Liver (tissue), 9 donors: ENCODE results near the gene SLC22A15. TPM values are rescaled to one million over a fixed set of nuclear protein-coding genes. Genes with fewer than 3 reads are reported as not detected.
"Not testable (repeated sequence)": the region's sequence is repeated elsewhere in the genome, so short reads cannot be mapped to it uniquely, and the experiment has no call there.

Experiments
- DNase-seq: peaks from one replicate; pipeline ENCODE4 v3.0.0-alpha.2; 2017; ENCODE audit warnings: low spot score
- H3K27ac ChIP-seq, 2 donors: one replicate each; pipeline ENCODE4 v1.7.0; 2013; ENCODE audit warnings: inconsistent platforms in 2 of 2, low read length in 2 of 2, control low read depth in 1 of 2, low read depth in 1 of 2, mild to moderate bottlenecking in 1 of 2
- H3K27me3 ChIP-seq, 4 donors: one replicate each; pipeline versions ENCODE4 v1.6.1 to v1.7.0; 2013; ENCODE audit warnings: low read length in 3 of 4, inconsistent platforms in 1 of 4, mild to moderate bottlenecking in 1 of 4, moderate library complexity in 1 of 4; ENCODE audit not compliant: control insufficient read depth in 4 of 4, insufficient read depth in 4 of 4
- H3K36me3 ChIP-seq, 4 donors: one replicate each; pipeline versions ENCODE4 v1.6.1 to v1.7.0; 2013; ENCODE audit warnings: low read length in 3 of 4, mild to moderate bottlenecking in 3 of 4, low read depth in 1 of 4, moderate library complexity in 1 of 4; ENCODE audit not compliant: control insufficient read depth in 4 of 4, insufficient read depth in 3 of 4
- H3K4me1 ChIP-seq, 4 donors: one replicate each; pipeline versions ENCODE4 v1.6.1 to v1.7.0; 2013; ENCODE audit warnings: low read length in 3 of 4, mild to moderate bottlenecking in 3 of 4, moderate library complexity in 1 of 4; ENCODE audit not compliant: control insufficient read depth in 4 of 4, insufficient read depth in 4 of 4
- H3K4me3 ChIP-seq, 3 donors: one replicate each; pipeline versions ENCODE4 v1.6.1 to v1.7.0; 2013; ENCODE audit warnings: low read length in 3 of 3, control low read depth in 1 of 3, low read depth in 1 of 3, mild to moderate bottlenecking in 1 of 3
- H3K9ac ChIP-seq, 2 donors: one replicate each; pipeline ENCODE4 v1.7.0; 2013; ENCODE audit warnings: low read length in 2 of 2, mild to moderate bottlenecking in 2 of 2, moderate library complexity in 2 of 2, control low read depth in 1 of 2, low read depth in 1 of 2
- H3K9me3 ChIP-seq, 4 donors: one replicate each; pipeline versions ENCODE4 v1.6.1 to v1.7.0; 2013; ENCODE audit warnings: low read length in 3 of 4; ENCODE audit not compliant: control insufficient read depth in 4 of 4
- ATF3 ChIP-seq: IDR thresholded peaks from 2 replicates; pipeline ENCODE4 v1.6.1; 2016; ENCODE audit warnings: antibody characterized with exemption
- EGR1 ChIP-seq, 2 donors: IDR thresholded peaks; 2 replicates each; pipeline ENCODE4 v1.6.1; 2016 to 2018; ENCODE audit warnings: antibody characterized with exemption in 2 of 2, low read depth in 2 of 2
- FOXA1 ChIP-seq: IDR thresholded peaks from 2 replicates; pipeline ENCODE4 v1.6.1; 2016; ENCODE audit warnings: antibody characterized with exemption
- FOXA2 ChIP-seq: IDR thresholded peaks from 2 replicates; pipeline ENCODE4 v1.6.1; 2016; ENCODE audit warnings: antibody characterized with exemption
- GABPA ChIP-seq, 2 donors: IDR thresholded peaks in 1 of 2; conservative IDR thresholded peaks in 1 of 2; 2 replicates each; pipeline ENCODE4 v1.6.1; 2016; ENCODE audit warnings: antibody characterized with exemption in 2 of 2, mild to moderate bottlenecking in 1 of 2, moderate library complexity in 1 of 2
- HNF4A ChIP-seq, 2 donors: conservative IDR thresholded peaks; 2 replicates each; pipeline ENCODE4 v1.6.1; 2016; ENCODE audit warnings: antibody characterized with exemption in 2 of 2, mild to moderate bottlenecking in 2 of 2
- HNF4G ChIP-seq: IDR thresholded peaks from 2 replicates; pipeline ENCODE4 v1.6.1; 2016; ENCODE audit warnings: antibody characterized with exemption
- JUND ChIP-seq, 2 donors: IDR thresholded peaks; 2 replicates each; pipeline ENCODE4 v1.6.1; 2016; ENCODE audit warnings: antibody characterized with exemption in 2 of 2
- NR2F2 ChIP-seq: IDR thresholded peaks from 2 replicates; pipeline ENCODE4 v1.6.1; 2016; ENCODE audit warnings: antibody characterized with exemption
- RAD21 ChIP-seq, 2 donors: IDR thresholded peaks; 2 replicates each; pipeline ENCODE4 v1.6.1; 2016; ENCODE audit warnings: antibody characterized with exemption in 2 of 2, mild to moderate bottlenecking in 2 of 2
- RXRA ChIP-seq, 2 donors: IDR thresholded peaks; 2 replicates each; pipeline ENCODE4 v1.6.1; 2017 to 2018; ENCODE audit warnings: antibody characterized with exemption in 2 of 2, mild to moderate bottlenecking in 1 of 2
- SP1 ChIP-seq: IDR thresholded peaks from 2 replicates; pipeline ENCODE4 v1.6.1; 2018; ENCODE audit warnings: antibody characterized with exemption, mild to moderate bottlenecking
- TAF1 ChIP-seq: conservative IDR thresholded peaks from 2 replicates; pipeline ENCODE4 v1.6.1; 2016; ENCODE audit warnings: antibody characterized with exemption, mild to moderate bottlenecking
- YY1 ChIP-seq: IDR thresholded peaks from 2 replicates; pipeline ENCODE4 v1.6.1; 2016; ENCODE audit warnings: antibody characterized with exemption, mild to moderate bottlenecking
- WGBS: extraction: QIAGEN DNeasy Blood & Tissue Kit; methylation state at CpG from one replicate; pipeline ENCODE4 v1.1.7; 2013; 5-methylcytosine and 5-hydroxymethylcytosine counted together
- polyA plus RNA-seq, 2 donors: library from polyadenylated mRNA; stranded (reverse) in 1 of 2; unstranded in 1 of 2; fragments of 200-250 nt in 1 of 2; fragments of >200 nt in 1 of 2; fragmentation: Nextera tagmentation in 1 of 2; extraction: Ambion mirVana in 1 of 2; gene quantifications; one replicate each; pipeline versions ENCODE4 v1.2.1 to v1.2.3, GENCODE V29; 2013 to 2015
- total RNA-seq, 2 donors: library from RNA; depleted of rRNA; stranded (reverse); fragments of >200 nt; gene quantifications; one replicate each; pipeline ENCODE4 v1.2.3, GENCODE V29; 2014
- TF ChIP-seq, protein P1 (sequence below): IDR thresholded peaks from 2 replicates; pipeline ENCODE4 v1.6.1; 2016; ENCODE audit warnings: antibody characterized with exemption
- TF ChIP-seq, protein P2 (sequence below): IDR thresholded peaks from 2 replicates; pipeline ENCODE4 v1.6.1; 2016; ENCODE audit warnings: antibody characterized with exemption, mild to moderate bottlenecking
- TF ChIP-seq, protein P3 (sequence below): fragments of 150-350 bp; IDR thresholded peaks from 2 replicates; pipeline ENCODE4 v1.5.1; 2017; ENCODE audit warnings: improper control_type of control experiment, low read depth, low read length; ENCODE audit not compliant: missing input control
- TF ChIP-seq, protein P4 (sequence below): IDR thresholded peaks from 2 replicates; pipeline ENCODE4 v1.6.1; 2016; ENCODE audit warnings: antibody characterized with exemption
- donor health status: healthy.
- donor health status: healthy.
- donor health status: healthy.
- donor health status: healthy.
- donor health status: healthy.

Gene SLC22A15
- total and polyA plus RNA-seq, 4 donors: 0.12 to 3.6 (median 0.83) TPM

DNA sequence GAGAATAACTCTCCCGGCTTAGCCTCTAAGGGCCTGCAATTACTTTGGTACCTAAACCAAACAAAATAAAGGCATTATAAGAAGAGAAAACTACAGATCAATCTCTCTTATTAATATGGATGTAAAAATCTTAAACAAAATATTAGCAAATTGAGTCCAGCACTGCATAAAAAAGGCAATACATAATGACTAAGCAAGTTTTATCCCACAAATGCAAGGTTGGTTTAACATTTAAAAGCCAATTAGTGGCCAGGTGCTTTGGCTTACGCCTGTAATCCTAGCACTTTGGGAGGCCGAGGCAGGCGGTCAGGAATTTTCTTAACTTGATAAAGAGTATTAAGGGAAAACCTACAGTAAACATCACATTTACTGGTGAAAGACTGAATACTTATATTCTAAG, 67.8 kb downstream of the SLC22A15 start:
- H3K4me1 ChIP-seq: no peaks in the 10 kb centered on the region
- no peak overlapping the region for H3K4me3 ChIP-seq
- H3K36me3 ChIP-seq: no peaks in the 10 kb centered on the region
- H3K9me3 ChIP-seq: no peaks in the 10 kb centered on the region
- no peaks in the 10 kb centered on the region for H3K27me3 ChIP-seq
- no peak overlapping the region for H3K9ac ChIP-seq
- no peak overlapping the region for H3K27ac ChIP-seq
- no peak for TF ChIP-seq GABPA (IDR thresholded peaks at IDR 0.05 in 1 of 2, conservative IDR thresholded peaks at IDR 0.05 in 1 of 2)
- TF ChIP-seq TAF1: no peak
- TF ChIP-seq EGR1 (IDR thresholded peaks at IDR 0.05; ENCODE audit: low read depth in 2 of 2): no peak
- TF ChIP-seq SP1: no peak
- TF ChIP-seq, protein P1, sequence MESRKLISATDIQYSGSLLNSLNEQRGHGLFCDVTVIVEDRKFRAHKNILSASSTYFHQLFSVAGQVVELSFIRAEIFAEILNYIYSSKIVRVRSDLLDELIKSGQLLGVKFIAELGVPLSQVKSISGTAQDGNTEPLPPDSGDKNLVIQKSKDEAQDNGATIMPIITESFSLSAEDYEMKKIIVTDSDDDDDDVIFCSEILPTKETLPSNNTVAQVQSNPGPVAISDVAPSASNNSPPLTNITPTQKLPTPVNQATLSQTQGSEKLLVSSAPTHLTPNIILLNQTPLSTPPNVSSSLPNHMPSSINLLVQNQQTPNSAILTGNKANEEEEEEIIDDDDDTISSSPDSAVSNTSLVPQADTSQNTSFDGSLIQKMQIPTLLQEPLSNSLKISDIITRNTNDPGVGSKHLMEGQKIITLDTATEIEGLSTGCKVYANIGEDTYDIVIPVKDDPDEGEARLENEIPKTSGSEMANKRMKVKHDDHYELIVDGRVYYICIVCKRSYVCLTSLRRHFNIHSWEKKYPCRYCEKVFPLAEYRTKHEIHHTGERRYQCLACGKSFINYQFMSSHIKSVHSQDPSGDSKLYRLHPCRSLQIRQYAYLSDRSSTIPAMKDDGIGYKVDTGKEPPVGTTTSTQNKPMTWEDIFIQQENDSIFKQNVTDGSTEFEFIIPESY: no peak
- TF ChIP-seq, protein P2, sequence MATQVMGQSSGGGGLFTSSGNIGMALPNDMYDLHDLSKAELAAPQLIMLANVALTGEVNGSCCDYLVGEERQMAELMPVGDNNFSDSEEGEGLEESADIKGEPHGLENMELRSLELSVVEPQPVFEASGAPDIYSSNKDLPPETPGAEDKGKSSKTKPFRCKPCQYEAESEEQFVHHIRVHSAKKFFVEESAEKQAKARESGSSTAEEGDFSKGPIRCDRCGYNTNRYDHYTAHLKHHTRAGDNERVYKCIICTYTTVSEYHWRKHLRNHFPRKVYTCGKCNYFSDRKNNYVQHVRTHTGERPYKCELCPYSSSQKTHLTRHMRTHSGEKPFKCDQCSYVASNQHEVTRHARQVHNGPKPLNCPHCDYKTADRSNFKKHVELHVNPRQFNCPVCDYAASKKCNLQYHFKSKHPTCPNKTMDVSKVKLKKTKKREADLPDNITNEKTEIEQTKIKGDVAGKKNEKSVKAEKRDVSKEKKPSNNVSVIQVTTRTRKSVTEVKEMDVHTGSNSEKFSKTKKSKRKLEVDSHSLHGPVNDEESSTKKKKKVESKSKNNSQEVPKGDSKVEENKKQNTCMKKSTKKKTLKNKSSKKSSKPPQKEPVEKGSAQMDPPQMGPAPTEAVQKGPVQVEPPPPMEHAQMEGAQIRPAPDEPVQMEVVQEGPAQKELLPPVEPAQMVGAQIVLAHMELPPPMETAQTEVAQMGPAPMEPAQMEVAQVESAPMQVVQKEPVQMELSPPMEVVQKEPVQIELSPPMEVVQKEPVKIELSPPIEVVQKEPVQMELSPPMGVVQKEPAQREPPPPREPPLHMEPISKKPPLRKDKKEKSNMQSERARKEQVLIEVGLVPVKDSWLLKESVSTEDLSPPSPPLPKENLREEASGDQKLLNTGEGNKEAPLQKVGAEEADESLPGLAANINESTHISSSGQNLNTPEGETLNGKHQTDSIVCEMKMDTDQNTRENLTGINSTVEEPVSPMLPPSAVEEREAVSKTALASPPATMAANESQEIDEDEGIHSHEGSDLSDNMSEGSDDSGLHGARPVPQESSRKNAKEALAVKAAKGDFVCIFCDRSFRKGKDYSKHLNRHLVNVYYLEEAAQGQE: no peak
- TF ChIP-seq JUND (IDR thresholded peaks at IDR 0.05): no peak
- TF ChIP-seq, protein P3, sequence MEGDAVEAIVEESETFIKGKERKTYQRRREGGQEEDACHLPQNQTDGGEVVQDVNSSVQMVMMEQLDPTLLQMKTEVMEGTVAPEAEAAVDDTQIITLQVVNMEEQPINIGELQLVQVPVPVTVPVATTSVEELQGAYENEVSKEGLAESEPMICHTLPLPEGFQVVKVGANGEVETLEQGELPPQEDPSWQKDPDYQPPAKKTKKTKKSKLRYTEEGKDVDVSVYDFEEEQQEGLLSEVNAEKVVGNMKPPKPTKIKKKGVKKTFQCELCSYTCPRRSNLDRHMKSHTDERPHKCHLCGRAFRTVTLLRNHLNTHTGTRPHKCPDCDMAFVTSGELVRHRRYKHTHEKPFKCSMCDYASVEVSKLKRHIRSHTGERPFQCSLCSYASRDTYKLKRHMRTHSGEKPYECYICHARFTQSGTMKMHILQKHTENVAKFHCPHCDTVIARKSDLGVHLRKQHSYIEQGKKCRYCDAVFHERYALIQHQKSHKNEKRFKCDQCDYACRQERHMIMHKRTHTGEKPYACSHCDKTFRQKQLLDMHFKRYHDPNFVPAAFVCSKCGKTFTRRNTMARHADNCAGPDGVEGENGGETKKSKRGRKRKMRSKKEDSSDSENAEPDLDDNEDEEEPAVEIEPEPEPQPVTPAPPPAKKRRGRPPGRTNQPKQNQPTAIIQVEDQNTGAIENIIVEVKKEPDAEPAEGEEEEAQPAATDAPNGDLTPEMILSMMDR: no peak
- TF ChIP-seq ATF3: no peak
- TF ChIP-seq, protein P4, sequence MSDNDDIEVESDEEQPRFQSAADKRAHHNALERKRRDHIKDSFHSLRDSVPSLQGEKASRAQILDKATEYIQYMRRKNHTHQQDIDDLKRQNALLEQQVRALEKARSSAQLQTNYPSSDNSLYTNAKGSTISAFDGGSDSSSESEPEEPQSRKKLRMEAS: no peak
- no peak for TF ChIP-seq NR2F2
- no peak for TF ChIP-seq RXRA (IDR thresholded peaks at IDR 0.05)
- no peak for TF ChIP-seq HNF4A (conservative IDR thresholded peaks at IDR 0.05)
- no peak for TF ChIP-seq RAD21 (IDR thresholded peaks at IDR 0.05)
- no peak for TF ChIP-seq HNF4G
- no peak for TF ChIP-seq FOXA1
- no peak for TF ChIP-seq FOXA2
- no peak for TF ChIP-seq YY1
- DNase-seq: no peak
- 95% methylated on average over 4 of the region's 4 CpGs for WGBS

GRCh38 chr1:116046933-116047332, 70.6 kb downstream of the SLC22A15 start:
- H3K27me3 ChIP-seq, H3K27ac ChIP-seq, H3K4me1 ChIP-seq, H3K36me3 ChIP-seq, DNase-seq, H3K9me3 ChIP-seq, H3K9ac ChIP-seq, H3K4me3 ChIP-seq: not testable (repeated sequence)
- WGBS: 95% methylated on average over 8 of the region's 8 CpGs

DNA sequence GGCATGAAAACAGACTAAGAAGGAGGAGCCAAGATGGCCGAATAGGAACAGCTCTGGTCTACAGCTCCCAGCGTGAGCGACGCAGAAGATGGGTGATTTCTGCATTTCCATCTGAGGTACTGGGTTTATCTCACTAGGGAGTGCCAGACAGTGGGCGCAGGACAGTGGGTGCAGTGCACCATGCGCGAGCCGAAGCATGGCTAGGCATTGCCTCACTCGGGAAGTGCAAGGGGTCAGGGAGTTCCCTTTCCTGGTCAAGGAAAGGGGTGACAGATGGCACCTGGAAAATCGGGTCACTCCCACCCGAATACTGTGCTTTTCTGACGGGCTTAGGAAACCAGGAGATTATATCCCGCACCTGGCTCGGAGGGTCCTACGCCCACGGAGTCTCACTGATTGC, 75.6 kb downstream of the SLC22A15 start:
- not testable (repeated sequence) for DNase-seq, H3K27me3 ChIP-seq, H3K9ac ChIP-seq, H3K4me1 ChIP-seq, H3K4me3 ChIP-seq, H3K9me3 ChIP-seq, H3K27ac ChIP-seq, H3K36me3 ChIP-seq
- WGBS: 97% methylated on average over 16 of the region's 16 CpGs
